Left lobe of liver (tissue), 2 donors: ENCODE measurements around the gene EIF2S2. TPM values are rescaled to one million over a fixed set of nuclear protein-coding genes. Genes with fewer than 3 reads are reported as not detected.
A peak's percentile ranks its signal among the peaks of the same experiment; 100 is the strongest.

Experiments used
- ATAC-seq: fragments of 200-7000 bp; cut with Tn5 transposase; one replicate; pipeline ENCODE4 v1.9.1; 2020; ENCODE audit warnings: mild to moderate bottlenecking, moderate library complexity
- DNase-seq: peaks from one replicate; pipeline ENCODE4 v3.0.0-alpha.2; 2020; ENCODE audit warnings: low spot score
- total RNA-seq: library from RNA; stranded (reverse); gene quantifications from one replicate; pipeline ENCODE4 v1.2.1, GENCODE V29; 2021
- donor health status: DM: no; HTN: no; CAD: no; lungs with moderate emphysema.
- donor health status: DM: no; HTN: yes; CAD: no.

Gene EIF2S2
- total RNA-seq, 1 donor from 2014 or later = 20.2 TPM

DNA sequence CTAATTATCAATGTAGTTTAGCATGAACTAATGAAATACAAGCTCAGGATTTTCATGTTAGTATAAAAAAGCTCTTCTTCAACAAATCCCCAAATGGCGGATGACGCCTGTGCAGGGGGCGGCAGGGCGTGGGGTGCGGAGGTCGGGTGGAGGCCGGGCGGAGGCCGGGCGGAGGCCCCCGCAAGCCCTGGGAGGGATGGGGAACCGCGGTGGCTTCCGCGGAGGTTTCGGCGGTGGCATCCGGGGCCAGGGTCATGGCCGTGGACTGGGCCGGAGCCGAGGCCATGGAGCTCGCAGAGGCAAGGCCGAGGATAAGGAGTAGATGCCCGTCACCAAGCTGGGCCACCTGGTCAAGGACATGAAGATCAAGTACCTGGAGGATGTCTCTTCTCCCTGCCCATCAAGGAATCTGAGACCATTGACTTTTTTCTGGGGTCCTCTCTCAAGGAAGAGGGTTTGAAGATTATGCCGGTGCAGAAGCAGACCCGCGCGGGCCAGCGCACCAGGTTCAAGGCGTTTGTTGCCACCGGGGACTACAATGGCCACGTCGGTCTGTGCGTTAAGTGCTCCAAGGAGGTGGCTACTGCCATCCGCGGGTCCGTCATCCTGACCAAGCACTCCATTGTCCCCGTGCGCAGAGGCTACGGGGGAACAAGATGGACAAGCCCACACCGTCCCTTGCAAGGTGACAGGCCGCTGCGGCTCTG lies 10.4 kb upstream of the EIF2S2 start:
- ATAC-seq (no peak), DNase-seq (no peak)

GRCh38 chr20:34120213-34120612 lies 8.2 kb upstream of the EIF2S2 start:
- DNase-seq (no peak), ATAC-seq (no peak)

DNA sequence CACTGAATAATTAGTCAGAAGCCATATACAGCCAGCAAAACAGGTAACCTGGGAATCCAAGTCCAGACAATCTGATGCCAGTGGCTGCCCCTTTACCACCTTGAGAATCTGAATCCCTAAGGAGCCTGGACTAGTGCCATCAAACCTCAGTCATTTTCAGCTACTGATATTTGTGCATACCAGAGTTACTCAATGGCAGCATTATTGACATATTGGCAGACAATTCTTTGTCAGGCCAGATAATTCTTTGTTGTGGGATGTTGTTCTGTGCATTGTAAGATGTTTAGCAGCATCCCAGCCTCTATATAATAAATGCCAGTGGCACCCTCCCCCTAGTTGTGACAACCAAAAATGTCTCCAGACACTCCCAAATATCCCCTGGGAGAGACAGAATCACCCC lies 3.2 kb upstream of the EIF2S2 start:
- DNase-seq (no peak), ATAC-seq (no peak)

- no peak for ATAC-seq
- DNase-seq = no peak
These were observed 2.8 kb upstream of the EIF2S2 start for GRCh38 chr20:34114809-34115208.

DNA sequence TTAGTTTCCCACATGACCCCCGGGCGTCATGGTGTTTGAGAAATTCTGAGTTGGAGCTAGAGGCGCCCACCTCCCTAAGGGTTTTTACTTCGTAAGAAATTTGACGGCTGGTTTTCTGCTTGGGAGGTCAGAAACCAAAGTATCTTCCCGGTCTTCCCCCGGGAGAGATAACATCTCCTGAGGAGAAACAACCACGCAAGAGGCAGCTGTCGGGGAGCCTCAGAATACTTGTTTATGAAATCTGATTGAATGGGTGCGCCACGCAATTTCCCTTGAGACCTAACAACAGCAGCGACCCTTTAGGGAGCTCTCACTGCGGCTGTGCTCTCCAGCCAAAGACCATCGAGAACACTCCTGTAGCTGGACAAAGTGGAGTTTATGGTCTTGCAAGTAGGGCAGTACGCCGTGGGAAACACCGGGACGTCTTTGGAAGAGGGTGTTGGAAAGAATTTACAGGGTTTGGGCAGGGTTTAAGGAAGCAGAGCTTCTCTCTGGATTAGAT lies 608 bp upstream of the EIF2S2 start:
- DNase-seq = no peak
- peak; percentile 2 for ATAC-seq

DNA sequence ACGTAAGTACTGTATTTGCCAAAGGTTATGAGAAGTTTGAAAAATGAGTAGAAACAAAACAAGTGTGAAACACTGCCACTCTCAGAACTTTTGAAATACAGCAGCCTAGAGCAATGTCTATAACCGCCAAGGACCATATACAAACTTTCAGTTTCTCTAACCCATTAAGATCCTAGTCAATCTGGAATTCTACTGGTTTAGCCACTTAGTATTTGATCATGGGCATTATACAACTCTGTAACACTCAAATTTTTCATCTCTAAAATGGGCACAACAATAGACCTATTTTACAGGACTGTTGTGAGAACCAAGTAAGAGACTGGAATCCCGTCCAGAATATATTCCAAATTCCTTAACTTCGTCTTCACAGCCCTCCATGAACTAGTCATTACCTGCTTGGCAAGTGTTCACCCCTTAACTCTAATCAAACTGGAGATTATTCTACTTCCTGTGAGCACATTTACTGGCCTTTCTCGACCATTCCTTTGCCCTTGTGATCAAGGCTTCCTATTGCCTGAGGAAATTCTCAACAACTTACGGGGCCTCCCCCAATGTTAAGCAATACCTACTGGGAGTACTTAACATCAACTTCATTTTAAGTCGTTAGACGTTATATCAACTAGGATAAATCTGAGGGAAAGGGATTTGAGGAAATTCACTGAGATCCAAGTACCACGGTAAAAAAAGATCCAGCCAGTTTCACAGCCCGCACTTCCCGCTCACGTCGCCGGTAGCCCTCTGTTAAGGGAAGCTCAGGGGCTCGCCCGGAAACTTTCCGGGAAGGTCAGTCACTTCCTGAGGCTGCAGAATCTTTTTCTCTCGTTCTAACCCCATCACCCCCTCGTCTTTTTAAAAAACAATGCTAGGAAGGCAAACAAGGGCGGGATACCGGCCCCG lies 1.1 kb downstream of the EIF2S2 start:
- no peak for DNase-seq
- ATAC-seq = no peak

- DNase-seq (no peak), ATAC-seq (no peak)
These were observed 1.9 kb downstream of the EIF2S2 start for GRCh38 chr20:34110025-34110744.

- DNase-seq (no peak), ATAC-seq (no peak)
These were observed 2.6 kb downstream of the EIF2S2 start for GRCh38 chr20:34109442-34109841.

GRCh38 chr20:34108616-34109174 lies 3.3 kb downstream of the EIF2S2 start:
- ATAC-seq (no peak), DNase-seq (no peak)

DNA sequence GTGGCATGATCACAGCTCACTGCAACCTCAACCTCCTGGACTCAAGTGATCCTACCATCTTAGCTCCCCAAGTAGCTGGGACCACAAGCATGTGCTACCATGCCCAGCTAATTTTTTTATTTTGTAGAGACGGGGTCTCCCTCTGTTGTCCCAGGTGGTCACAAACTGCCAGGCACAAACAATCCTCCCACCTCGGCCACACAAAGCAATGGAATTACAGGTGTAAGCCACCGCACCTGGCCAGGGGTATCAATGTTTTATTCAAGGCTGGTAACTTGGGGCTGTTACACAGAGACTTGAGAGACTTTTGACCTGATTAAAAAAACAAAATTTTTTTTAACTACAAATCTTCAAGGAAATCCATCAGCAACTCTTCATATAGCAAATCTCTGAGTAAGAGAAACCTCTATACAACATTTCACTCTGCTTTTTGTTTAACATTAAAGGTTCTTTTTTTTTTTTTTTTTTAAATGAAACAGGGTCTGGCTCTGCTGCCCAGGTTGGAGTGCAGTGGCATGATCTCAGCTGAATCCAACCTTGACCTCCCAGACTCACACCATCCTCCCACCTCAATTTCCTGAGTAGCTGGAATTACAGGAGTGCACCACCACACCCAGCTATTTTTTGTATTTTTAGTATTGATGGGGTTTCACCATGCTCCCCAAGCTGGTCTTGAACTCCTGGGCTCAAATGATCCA lies 5.9 kb downstream of the EIF2S2 start:
- ATAC-seq (no peak), DNase-seq (no peak)

GRCh38 chr20:34104059-34104458 lies 8.0 kb downstream of the EIF2S2 start:
- DNase-seq (no peak), ATAC-seq (no peak)

GRCh38 chr20:34102342-34102741 lies 9.7 kb downstream of the EIF2S2 start:
- no peak for ATAC-seq
- DNase-seq = no peak

DNA sequence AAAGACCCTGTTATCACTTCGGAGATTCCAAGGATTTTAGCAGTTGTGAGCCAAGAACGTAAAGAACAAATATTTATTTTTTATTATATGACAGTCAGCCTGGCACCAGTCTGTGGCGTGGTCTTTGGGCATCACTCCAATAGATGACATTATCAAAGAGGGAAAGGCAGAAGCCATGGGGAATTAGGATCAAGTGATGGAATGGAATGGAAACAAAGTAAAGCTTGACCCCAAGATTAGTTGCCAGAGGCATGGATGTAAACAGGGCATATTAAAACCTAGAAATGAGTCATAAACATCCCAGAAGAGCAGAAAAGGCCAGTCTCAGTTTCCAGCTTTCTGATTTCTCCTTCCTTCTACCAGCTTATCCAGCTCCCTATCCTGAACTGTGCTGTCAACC lies 11.5 kb downstream of the EIF2S2 start:
- DNase-seq = no peak
- ATAC-seq = no peak

GRCh38 chr20:34099675-34100074 lies 12.4 kb downstream of the EIF2S2 start:
- no peak for ATAC-seq
- DNase-seq = no peak

GRCh38 chr20:34098570-34098969 lies 13.5 kb downstream of the EIF2S2 start:
- ATAC-seq (no peak), DNase-seq (no peak)

DNA sequence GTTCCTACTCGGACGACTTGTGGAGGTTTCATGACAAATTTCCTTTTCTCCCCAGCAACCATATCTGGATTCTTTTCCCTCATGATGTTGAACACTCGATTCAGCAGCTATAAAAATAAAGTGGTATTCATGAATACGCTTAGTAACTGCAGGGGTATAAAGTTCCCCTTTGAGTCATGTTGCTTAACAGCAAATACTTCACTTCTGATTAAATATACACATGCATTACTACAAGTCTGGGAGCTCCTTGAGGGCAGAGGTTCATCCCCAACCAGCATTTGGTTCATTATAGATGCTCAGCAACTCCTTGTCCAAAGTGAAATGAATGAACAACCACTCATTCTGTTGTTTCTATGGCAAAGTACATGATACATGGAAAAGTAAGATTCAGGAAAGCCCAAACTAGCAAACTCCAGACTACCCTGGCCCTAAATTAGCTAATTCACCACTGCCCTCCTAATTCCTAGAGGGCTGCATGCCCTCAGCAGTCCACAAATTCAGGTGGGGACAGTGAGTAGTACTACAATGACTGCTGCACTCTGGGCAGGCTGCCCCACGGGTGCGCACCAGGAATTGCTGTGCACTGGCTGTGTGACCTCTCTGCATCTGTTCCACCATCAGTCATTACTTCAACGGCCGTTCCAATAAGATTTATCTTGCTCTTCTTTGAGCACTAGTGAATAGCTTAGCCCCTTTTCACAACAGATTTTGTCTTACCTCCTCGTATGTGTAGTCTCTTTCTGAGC lies 15.2 kb downstream of the EIF2S2 start:
- ATAC-seq = no peak
- no peak for DNase-seq

GRCh38 chr20:34095825-34096224 lies 16.2 kb downstream of the EIF2S2 start:
- ATAC-seq = no peak
- DNase-seq = no peak

GRCh38 chr20:34093895-34094294 lies 18.1 kb downstream of the EIF2S2 start:
- no peak for ATAC-seq
- DNase-seq = no peak

DNA sequence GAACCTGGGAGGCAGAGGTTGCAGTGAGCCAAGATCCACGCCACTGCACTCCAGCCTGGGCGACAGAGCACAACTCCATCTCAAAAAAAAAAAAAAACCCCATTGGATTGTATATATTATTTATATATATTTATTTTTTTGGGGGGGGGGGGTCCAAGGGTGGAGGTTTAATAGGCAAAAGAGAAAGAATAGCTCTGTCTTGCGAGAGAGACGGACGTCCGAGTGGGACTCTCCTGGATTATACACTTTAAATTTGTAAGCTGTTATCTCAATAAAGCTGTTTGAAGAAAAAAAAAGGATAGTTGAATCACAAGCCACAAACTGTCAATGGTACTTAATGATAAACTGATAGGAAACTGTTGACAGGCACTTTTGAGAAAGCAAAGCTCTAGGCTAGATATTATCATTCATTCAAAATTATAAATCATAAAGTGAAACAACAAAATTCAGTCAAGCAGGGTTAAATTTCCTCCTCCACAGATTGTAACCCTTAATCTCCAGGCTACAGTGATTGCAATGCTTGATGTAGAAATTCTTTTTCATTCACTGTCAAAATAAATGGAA lies 20.3 kb downstream of the EIF2S2 start:
- DNase-seq = no peak
- ATAC-seq = no peak
